NK-92 (cell line): ENCODE data around the gene C4orf54.

Experiments
- DNase-seq: peaks from one replicate; lab custom pipeline; 2025; ENCODE audit not compliant: unreplicated experiment; lab: John Stamatoyannopoulos, UW

The C4orf54 gene

GRCh38 chr4:99625369-99625768 is 32.3 kb downstream of the C4orf54 start:
- DNase-seq, result no peak

- DNase-seq, result no peak
Observed at GRCh38 chr4:99624141-99624719, 33.4 kb downstream of the C4orf54 start.

DNA sequence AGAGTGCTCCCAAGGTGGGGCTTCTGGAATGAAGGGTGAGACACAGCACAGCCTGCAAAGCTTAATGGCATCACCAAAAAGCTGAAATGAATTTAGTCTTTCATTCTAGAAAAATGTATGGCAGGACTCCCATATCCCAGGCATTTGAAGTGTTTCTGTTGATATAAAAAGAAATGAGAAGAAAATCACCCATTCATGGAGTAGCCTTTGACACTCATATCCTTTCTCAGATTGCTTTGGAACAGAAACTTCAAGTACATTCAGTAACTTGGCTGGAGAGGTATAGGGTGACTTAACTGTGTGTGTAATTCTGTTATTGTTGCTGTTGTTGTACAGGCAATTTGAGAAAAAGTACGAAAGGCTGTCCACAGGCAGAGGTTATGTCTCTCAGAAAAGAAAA is 35.3 kb downstream of the C4orf54 start:
- no peak for DNase-seq

DNA sequence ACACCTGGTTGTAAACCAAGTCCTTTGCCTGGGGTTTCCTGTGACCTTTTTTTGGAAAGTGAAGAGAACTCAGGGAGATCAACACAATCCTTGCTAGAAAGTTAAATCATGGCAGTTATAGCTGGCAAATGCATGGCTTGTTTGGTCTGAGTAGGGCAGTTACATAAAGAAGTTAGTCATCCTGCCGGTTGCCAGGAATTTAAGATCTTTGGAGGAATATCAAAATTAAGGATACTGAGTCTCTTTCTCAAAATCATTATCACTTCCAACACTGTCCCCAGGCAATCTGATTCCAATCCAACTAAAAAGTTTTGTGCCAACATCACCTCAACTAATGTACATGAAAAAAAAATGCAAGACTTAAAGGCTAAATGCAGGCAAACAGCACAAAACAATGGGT is 40.3 kb downstream of the C4orf54 start:
- no peak for DNase-seq

GRCh38 chr4:99615170-99615820 is 42.3 kb downstream of the C4orf54 start:
- no peak for DNase-seq

- DNase-seq, result no peak
Observed at GRCh38 chr4:99614491-99614890, 43.1 kb downstream of the C4orf54 start.

- no peak for DNase-seq
Observed at GRCh38 chr4:99612704-99613103, 44.9 kb downstream of the C4orf54 start.

DNA sequence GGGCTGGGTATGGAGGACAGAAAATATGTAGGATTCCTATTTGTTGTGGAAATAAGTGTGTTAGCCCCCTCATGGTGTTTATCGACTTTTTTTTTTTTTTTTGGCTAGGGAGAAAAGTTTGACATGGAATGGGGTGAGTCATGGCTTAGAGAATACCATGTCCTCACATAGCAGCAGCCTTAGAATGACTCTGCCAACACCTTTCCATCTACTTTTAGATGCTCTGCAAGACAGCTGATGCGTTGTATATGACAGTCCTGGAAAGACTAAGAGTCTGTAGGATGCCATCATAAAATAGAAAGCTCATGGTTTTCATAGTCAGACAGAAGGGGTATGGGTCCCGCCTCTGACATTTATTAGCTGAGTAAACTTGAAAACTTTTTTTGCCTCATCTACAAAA is 45.3 kb downstream of the C4orf54 start:
- no peak for DNase-seq

DNA sequence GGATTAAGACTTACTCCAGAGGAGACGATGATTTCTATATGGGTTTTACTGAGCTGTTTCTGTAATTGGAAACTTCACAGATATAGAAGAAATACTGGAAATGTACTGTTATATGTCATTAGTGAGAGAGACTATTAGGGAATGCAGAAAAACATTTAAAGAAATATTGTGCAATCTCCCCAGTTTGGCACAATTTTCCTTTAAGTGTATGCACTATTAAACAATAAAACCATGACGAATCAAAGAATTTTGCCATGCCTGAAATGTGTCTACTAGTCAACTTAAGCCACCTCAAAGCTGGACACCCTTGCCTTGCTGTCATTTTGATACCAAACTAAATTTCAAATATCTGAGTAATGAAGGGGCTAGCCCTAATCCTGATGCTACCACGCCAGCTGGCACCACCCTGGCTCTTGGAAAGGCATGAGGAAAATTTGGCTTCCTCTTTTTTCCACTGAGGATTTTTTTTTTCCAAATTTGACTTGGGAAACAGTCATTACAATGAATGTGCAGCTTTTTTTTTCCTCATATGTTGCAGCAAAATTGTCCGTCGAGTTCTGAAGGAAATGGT is 46.9 kb downstream of the C4orf54 start:
- no peak for DNase-seq

DNA sequence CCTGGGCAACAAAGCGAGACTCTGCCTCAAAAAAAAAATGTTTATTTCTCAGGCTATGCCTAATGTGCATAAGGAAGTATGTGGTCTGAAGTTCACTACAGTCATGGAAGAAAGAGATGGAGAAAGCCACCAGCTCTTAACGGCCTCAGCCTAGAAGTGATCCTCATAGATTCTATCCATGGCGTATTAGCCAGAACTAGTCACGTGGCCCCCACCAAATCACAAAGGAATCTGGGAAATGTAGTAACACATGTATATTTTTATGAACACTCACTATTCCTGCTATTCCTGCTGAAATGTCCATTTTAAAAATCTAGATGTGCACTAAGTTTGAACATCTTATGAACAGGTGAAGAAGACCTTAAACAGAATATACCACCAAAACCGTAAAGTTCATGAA is 49.2 kb downstream of the C4orf54 start:
- DNase-seq, result no peak
